ENCODE measurements around the gene ARHGAP45. TPM values are rescaled to one million over a fixed set of nuclear protein-coding genes. Genes with fewer than 3 reads are reported as not detected.

ARHGAP45 gene
- total RNA-seq, 1 experiment from 2014 or later: 45.3 TPM

DNA sequence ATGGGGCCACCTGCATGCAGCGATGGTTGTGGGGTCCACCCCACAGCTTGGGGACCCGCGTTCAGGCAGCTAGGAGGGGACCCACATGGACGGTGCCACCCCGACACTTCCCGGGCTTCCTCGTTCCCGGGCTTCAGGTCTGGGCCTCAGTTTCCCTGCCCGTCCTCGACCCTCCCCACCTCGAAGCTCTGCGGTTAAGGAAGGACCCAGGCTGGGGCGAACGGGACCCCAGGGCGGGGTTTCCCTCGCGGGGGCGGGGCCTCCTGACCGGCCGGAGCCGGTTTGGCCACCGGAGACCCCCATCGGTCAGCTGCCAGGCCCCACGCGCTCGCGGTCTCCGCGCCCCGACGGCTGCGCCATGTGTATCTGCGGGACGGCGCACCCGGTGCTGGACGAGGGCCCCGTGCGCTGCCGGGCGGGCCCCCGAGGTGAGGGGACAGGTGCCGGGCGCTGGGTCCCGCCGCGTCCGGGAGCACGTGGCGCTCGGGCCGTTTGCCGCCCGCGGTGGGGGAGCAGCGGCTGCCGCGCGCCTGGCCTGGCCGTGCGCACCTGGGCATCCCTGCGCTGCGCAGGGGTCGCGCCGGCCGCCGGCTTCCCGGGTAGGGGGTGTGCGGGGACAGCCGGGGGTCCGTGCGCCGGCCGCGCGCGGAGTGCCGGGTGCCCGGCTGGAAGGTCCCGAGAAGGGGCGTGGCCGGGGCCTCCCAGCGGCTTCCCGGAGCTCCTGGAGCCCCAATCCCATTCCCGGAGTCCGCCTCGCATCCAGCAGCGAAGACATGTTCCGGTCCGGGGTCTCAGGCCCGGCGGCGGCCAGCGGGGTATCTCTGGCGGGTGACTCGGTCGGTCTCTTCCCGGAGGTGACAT, 4.2 kb downstream of the ARHGAP45 start:
- Histone ChIP-seq H3K9me2 (replicated peaks; ENCODE audit: low read length) (no peaks in the 10 kb centered on the region), H3K4me1 (ENCODE audit: insufficient read depth, low read length) (peaks cover 6% of the 10 kb centered on the region), H3K36me3 (ENCODE audit: low read depth, low read length) (no peaks in the 10 kb centered on the region), H3K9me3 (ENCODE audit: low read length) (no peaks in the 10 kb centered on the region), H3K4me3 (ENCODE audit: low read length) (no peak overlapping the region), H2AFZ (ENCODE audit: low read length) (no peak overlapping the region), H3K4me2 (ENCODE audit: low read length) (no peak overlapping the region), H3K9ac (ENCODE audit: low read length) (no peak overlapping the region), H4K20me1 (ENCODE audit: low read length) (no peaks in the 10 kb centered on the region), H3K79me2 (ENCODE audit: low read length) (0 out of 2 replicates have a peak, but pooled peaks cover 4% of the 10 kb centered on the region), H3K27ac (ENCODE audit: low read length) (no peak overlapping the region), H3F3A (ENCODE audit: low read length, unreplicated experiment) (no peaks in the 10 kb centered on the region), H3K27me3 (ENCODE audit: low read length) (no peaks in the 10 kb centered on the region)
- TF ChIP-seq, protein P1, sequence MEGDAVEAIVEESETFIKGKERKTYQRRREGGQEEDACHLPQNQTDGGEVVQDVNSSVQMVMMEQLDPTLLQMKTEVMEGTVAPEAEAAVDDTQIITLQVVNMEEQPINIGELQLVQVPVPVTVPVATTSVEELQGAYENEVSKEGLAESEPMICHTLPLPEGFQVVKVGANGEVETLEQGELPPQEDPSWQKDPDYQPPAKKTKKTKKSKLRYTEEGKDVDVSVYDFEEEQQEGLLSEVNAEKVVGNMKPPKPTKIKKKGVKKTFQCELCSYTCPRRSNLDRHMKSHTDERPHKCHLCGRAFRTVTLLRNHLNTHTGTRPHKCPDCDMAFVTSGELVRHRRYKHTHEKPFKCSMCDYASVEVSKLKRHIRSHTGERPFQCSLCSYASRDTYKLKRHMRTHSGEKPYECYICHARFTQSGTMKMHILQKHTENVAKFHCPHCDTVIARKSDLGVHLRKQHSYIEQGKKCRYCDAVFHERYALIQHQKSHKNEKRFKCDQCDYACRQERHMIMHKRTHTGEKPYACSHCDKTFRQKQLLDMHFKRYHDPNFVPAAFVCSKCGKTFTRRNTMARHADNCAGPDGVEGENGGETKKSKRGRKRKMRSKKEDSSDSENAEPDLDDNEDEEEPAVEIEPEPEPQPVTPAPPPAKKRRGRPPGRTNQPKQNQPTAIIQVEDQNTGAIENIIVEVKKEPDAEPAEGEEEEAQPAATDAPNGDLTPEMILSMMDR (conservative IDR thresholded peaks at IDR 0.05; ENCODE audit: low read depth, low read length): no peak
- TF ChIP-seq EZH2phosphoT487 (IDR thresholded peaks at IDR 0.05; ENCODE audit: borderline replicate concordance, low read length) (no peak), EZH2 (IDR thresholded peaks at IDR 0.05; ENCODE audit: low read length, unreplicated experiment) (no peak)
- no peak for DNase-seq
- ChIA-PET CTCF (no interaction called here), POLR2A (ENCODE audit: unreplicated experiment) (no interaction called here)
- BruUV-seq (replicated peaks): no TSS peak
- no peak for ATAC-seq
- intact Hi-C loops (cut with micrococcal nuclease): no loop called here

- POLR2A ChIA-PET (ENCODE audit: unreplicated experiment): no interaction called here
- Histone ChIP-seq H3K36me3 (ENCODE audit: low read depth, low read length) (no peaks in the 10 kb centered on the region), H3K4me1 (ENCODE audit: insufficient read depth, low read length) (no peaks in the 10 kb centered on the region; the same call in 1 of the 2 replicates), H3K9me2 (replicated peaks; ENCODE audit: low read length) (no peaks in the 10 kb centered on the region), H3K79me2 (ENCODE audit: low read length) (0 out of 2 replicates have a peak, but pooled peaks cover 4% of the 10 kb centered on the region), H3K4me3 (ENCODE audit: low read length) (no peak overlapping the region), H3K4me2 (ENCODE audit: low read length) (no peak overlapping the region), H2AFZ (ENCODE audit: low read length) (no peak overlapping the region), H4K20me1 (ENCODE audit: low read length) (no peaks in the 10 kb centered on the region), H3K27me3 (ENCODE audit: low read length) (no peaks in the 10 kb centered on the region), H3K27ac (ENCODE audit: low read length) (no peak overlapping the region), H3F3A (ENCODE audit: low read length, unreplicated experiment) (no peaks in the 10 kb centered on the region), H3K9me3 (ENCODE audit: low read length) (no peaks in the 10 kb centered on the region), H3K9ac (ENCODE audit: low read length) (no peak overlapping the region)
- BruUV-seq (replicated peaks): no TSS peak
- CTCF ChIA-PET: no interaction called here
- DNase-seq (no peak), ATAC-seq (no peak)
- TF ChIP-seq EZH2 (IDR thresholded peaks at IDR 0.05; ENCODE audit: low read length, unreplicated experiment) (no peak), EZH2phosphoT487 (IDR thresholded peaks at IDR 0.05; ENCODE audit: borderline replicate concordance, low read length) (no peak)
- TF ChIP-seq, protein P1 (conservative IDR thresholded peaks at IDR 0.05; ENCODE audit: low read depth, low read length): no peak
- intact Hi-C loops (cut with micrococcal nuclease): no loop called here
These were observed 5.5 kb downstream of the ARHGAP45 start for GRCh38 chr19:1072371-1073015.
